ENCODE measurements around the gene MTA2.

The MTA2 gene

GRCh38 chr11:62546244-62546928 is 55.3 kb downstream of the MTA2 start, which contains the start of gene AHNAK:
TSS of gene AHNAK (minus strand) at chr11:62546806. CDS start at chr11:62536098, 10,708 bp downstream.
- peak; percentile 79 for DNase-seq

DNA sequence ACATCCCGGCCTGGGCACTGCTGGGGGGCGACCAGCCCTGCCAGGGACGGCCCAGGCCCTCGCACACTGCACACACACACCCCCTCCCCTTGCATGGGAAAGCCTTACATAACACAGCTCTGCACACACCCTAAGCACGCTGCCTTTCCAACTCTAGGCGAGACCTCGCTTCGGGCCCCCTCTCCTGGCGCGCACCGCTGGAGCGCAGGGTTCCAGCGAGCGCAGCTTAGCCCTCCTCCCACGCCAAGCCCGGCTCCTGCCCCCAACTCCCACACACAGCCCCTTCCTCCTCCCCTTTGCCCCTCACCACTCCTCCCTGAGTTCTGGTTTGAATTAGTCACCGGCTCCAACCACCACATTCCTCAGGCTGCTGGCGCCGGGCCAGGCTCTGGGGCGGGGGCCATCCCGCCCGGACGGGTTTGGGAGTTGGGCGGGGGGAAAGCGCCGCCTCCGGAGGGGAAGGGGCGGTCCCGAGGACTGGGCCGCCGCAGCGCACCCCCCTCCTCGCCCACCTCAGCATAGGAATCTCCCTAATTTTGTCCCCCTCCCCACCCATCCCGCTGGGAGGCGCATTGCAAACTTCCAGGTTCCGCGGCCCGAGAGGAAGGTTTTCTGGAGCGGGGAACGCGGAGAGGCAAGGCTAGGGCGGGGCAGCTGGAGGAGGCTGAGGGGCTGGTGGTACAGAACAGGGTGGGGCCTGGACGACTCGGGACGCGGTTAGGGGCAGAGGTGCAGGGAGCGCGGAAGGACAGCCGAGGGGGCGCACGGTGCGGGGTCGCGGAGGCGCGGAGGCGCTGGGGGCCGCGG is 56.0 kb downstream of the MTA2 start:
- peak; percentile 68 for DNase-seq

DNA sequence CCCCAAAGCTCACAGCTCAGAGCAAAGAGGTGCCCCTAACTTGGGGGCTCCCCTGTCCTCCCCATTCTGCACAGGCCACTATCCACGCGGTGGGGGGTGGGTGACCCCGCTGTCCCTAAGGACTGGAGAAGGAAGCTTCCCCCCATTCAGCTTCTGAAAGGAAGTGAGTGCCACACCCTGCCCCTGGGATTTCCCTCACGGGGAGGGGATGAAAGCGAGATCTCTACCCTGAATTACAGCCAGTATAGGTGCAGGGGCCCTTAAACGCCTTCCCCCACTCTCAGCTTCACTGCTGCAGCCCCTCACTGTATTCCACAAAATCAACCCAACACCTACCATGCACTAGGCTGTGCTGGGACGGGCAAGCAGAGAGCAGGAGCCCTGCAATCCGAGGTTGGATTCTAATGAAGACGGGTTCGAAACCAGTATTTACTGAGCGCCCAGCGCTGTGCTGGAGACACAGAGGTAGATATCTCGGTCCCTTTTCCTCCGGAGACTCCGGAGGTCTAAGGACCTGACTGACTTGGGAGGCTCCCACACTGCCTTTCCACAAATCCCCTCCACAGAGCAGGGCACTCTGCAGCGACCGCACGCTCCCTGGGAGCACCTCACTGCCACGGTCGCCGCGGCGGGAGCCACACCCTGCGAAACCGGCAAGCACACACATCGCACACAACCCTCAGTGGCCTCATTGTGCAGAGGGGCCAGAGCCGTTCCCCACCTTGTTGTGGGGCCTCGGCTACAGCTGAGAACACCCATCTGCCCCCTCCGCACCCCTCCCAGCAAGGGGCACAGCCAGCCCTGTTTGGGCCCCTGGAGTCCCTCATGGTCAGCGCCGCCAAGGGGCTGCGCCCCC is 56.9 kb downstream of the MTA2 start:
- DNase-seq, result peak; percentile 56

DNA sequence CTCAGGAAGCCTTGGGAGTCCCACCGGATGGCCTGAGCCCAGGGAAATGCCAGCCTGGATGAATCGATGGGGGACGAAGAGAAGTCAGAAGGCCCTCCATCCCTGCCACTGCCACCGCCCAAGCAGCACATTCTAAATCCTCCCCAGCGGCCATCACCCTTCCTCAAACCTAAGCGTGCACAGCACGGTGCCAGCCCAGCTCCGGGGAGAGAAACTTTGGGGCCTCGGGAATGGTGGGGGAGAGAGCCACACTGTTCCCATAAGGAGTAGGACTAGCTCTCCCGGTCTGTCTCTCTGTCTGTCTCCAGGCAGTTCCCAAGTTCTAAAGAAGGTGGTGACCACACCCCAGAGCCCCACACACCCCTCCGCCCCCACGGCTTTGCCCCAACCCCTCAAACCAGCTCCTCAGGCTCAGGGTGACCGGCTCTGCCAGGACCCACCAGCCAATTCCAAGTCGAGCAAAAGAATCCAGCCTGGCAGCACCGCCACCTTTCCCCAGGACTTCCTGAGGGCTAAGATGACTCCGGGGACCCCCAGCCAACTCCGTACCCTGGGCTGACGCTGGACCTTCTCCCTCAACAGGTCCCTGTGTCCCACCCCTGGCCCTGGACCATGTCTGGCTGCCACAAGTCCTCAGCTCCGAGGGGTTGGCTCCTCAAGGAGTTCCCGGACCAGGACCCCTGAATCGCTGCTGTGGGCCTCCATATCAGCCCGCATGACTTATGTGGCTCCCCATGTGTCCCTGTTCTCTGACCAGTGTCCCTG is 57.8 kb downstream of the MTA2 start:
- DNase-seq, result no peak
